NCI-H524 treated with DMSO at 0.1 percent for 48 hours (cell line): ENCODE results near the gene SLC5A3.

ENCODE experiments used
- DNase-seq: peaks from one replicate; lab custom pipeline; 2025; lab: John Stamatoyannopoulos, UW

SLC5A3 gene

DNA sequence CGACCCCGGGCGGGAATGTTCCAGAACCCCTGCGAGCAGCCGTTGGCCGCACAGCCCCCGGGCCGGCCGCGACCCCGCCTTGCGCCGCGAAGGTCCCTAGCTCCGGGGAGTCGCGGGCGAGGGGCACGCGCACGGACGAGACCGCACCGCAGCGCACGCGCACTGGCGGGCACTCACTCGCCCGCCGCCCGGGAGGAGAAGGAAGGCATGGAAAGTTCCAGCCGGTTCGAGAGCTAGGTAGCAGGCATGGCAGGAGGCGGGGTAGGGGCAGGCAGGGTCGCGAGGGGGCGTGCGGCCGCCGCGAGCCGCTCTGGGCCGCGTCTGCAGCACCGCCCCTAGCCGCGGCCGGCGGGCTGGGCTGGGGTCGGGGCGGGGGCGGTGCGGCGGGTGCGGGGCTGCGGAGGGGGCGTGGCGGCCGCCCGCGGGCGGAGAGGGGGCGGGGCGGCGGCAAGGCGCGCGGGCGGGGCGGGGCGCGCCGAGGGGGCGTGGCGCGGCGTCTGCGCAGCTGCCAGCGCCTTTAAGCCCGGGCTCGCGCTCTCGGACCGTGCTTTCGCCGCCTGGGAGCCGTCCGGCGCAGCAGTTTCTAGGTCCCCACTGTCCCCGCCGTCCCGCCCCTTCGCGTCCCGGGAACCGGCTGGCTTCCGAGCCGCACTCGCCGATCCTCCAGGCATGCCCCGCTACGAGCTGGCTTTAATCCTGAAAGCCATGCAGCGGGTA, at the start of gene SLC5A3, which contains the start of gene MRPS6:
Gene SLC5A3 (plus strand): TSS at position 547 of the 717 bp plus-strand sequence. CDS start 21,621 bp downstream, outside the sequence.
Gene MRPS6 (plus strand): TSS at position 547 of the 717 bp plus-strand sequence. CDS start 123 bp downstream, at position 670.
- no peak for DNase-seq

DNA sequence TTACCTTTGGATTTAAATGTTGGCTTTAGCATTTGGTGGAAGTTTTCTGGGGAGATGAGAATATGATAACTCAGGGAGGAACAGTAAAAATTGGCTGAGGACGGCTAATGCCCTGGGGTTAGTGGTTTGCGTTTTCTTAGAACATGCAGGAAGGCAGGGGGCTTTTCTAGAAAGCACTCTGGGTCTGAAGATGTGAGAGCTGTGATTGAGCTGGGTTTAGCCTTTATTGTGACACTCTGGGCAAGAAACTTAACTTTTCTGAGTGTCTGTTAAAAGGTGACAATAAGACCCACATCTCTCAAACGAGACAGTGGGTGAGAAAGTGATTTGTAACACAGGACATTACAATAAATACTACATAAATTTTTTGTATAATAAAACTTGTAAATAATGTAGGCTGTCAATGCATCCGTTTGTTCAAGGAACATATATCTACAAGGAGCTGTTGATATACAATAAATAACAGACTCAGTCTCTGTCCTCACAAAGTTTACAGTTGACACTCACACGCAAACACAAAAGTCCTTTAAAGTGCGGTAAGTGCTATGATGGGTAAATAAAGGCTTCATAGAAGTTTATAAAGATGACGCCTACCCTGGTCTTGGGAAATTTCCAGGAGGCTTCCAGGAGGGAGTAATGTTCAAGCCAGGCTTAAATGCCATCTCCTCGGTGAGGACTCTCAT, 49.5 kb upstream of the SLC5A3 start:
- DNase-seq: no peak

DNA sequence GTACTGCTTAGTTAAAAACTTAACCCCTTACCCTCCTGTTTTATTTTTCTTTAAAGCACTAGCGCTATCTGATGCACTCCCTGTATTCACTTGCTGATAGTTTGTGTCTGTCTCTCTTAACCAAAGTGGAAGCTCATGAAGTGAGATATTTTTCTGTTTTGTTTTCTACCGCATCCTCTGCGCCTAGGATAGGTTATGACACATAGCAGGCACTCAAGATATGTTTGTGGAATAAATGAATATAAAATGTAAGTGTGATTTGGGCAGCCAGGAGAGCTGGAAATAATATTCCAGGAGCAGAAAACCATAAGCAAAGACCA, 49.0 kb upstream of the SLC5A3 start:
- DNase-seq: no peak

DNA sequence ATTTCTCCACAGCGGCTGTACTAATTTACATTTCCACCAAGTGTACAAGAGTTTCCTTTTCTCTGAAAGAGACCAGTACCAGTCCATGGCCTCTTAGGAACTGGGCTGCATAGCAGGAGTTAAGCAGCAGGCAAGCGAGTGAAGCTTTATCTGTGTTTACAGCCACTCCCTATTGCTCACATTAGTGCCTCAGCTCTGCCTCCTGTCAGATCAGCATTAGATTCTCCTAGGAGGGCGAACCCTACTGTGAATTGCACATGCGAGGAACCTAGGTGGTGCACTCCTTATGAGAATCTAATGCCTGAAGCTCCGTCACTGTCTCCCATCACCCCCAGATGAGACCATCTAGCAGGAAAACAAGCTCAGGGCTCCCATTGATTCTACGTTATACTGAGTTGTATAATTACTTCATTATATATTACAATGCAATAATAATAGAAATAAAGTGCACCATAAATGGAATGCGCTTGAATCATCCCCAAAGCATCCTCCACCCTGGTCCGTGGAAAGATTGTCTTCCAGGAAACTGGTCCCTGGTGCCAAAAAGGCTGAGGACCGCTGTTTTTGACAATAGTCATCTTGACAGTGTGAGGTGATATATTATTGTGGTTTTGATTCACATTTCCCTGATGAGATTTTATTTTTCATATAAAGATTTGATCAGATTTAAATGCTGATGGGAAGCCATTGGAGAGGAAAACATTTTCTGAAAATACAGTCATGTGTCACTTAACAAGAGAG, 45.5 kb upstream of the SLC5A3 start:
- DNase-seq: no peak

DNA sequence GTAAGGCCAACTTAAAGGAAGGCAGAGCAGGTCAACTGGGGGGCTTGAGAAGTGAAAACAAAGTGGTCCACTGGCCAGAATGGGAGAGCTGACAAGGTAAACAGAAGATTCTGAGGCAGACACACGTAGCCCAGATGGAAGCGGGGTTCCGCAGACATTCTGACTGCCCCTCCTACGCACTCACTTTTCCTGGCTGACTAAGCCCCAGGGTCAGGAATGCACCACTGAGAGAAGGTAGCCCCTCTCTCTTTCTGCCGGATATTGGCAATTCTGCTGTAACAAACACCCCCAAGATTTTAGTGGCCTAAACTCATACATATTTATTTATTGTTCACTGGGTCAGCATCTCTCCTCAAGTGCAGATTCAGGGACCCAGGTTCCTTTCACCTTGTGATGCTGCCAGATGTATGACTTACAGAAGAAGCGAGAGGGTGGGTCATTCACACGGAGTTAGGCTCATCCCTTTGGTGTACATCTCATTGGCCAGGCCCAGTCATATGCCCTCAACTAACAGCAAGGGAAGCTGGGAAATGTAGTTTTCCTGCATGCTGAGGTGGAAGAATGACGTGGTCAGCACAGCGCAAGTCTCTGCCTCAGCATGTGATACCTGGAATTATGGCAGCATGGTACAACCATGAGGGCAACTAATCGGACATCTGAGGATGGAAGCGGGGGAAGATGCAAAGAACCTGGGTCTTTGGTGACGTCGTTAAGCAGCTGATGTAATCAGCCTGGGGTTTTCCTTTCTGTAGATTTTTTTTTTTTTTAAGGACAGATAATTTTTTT, 43.4 kb upstream of the SLC5A3 start:
- DNase-seq: no peak

DNA sequence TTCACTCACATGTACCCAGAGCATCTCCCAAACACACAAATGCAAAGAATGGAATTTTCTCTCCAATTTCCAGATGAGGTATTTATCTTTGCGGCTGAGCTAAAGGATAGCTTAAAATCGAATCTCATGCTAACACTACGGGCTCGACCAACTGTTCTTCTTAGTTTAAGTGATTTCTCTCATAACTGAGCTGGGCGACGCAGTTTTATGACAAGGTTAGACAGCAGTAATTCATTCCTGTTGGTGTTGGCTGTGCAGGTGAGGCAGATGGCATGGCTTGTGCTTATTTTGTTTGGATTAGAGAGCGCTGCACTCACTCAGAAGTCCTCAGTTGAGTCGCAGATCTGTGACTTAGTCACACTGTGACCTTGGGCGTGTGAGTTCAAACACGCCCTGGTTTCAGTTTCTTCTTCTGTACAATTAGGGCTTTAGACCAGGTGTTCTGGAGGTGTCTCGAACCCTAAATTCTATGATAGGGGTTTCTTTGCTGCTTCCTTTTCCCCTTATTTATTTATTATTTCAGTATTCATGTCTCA, 41.5 kb upstream of the SLC5A3 start:
- no peak for DNase-seq

DNA sequence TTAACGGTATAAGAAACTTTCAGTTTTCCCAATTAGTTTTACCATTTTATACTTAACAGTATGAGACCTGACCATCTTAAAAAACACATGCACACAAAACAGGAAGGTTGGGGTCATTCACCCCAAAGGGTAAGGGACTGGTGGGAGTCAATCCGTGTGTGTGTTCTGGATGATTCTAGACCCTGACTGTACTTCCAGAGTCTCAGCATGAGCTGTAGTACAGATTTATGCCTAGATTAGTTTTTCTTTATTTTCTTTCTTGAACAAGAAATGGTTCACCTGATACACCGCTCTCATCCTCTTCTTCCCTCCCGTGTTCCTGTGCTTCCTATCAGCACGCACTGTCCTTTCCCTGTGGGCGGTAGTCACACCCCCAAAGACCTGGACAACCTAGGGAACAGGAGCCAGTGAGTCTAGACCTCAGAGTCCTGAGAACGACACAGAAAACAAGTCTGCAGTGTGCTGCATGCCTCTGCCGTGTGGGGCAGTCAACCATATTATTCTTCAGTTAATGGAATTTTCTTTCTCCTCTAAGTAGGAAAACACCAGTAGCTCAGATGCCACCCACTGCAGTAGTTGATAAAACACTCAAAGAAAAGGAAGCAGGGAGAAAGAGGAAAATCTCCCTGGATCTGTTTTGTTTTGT, 38.9 kb upstream of the SLC5A3 start:
- no peak for DNase-seq

DNA sequence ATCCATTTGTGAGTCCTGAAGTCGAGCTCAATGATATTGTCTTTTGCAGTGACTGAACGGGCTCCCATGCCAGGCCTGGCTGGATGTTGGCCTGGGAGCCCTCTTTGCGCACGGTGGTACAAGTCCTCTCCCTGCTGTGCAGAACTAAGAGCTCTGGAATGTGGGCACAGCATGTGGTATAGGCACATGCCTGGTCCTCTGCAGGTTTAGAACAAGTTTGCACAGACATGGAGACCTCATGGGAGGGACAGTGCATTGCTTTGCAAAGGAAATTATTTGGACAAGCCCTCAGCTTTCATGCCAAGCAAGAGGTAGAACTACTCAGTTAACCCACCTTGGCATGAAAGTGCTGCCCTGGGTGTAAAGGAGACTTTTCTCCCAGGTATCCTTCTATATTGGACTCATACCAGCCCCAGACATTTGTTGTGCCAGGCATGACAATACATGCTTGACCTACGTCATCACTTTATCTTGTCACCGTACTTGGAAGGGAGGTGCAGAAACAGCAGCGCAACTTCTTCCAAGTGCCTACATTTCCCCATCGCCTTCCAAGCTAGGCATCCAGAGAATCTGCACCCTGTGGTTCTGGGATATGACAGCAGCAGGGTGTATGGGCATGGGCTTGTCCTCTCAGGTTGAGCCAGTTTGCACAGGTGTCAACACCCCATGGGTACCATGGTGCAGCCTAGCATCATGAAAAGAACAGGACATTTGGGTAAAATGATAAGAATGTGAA, 37.6 kb upstream of the SLC5A3 start:
- DNase-seq: no peak

DNA sequence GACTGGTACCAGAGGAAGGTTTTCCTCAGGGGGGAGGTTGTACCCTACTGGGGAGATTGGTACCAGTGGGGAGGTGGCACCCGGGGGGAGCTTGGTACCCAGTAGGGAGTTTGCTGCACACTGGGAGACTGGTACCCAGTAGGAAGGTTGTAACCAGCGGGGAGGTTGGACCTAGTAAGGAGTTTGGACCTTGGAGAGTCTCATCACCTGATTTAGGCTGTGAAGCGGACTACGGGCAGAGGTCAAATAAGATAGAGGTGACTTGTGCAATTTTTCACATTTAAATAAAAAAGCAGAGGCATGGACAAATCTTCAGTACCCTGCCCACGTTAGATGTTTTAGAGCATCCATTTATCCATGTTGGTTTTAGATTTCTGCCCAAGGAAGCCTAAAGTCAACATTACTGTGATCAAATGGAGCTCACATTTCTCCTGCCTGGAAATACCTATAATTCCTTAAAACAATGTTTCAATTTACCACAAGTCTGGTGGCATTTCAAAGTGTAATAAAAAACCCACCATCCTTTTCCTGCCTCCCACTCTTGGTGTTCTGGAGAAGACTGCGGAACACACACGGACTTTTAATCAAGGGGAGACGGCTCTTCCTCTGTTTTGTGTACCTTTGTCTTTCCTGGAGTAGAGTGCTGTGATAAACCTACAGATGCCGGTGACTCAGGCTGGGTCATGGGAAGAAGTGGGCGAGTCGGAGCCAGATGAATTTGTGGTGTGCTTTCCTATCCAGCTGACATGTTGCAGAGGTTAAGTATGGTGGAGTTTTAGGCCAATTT, 36.2 kb upstream of the SLC5A3 start:
- DNase-seq: no peak

DNA sequence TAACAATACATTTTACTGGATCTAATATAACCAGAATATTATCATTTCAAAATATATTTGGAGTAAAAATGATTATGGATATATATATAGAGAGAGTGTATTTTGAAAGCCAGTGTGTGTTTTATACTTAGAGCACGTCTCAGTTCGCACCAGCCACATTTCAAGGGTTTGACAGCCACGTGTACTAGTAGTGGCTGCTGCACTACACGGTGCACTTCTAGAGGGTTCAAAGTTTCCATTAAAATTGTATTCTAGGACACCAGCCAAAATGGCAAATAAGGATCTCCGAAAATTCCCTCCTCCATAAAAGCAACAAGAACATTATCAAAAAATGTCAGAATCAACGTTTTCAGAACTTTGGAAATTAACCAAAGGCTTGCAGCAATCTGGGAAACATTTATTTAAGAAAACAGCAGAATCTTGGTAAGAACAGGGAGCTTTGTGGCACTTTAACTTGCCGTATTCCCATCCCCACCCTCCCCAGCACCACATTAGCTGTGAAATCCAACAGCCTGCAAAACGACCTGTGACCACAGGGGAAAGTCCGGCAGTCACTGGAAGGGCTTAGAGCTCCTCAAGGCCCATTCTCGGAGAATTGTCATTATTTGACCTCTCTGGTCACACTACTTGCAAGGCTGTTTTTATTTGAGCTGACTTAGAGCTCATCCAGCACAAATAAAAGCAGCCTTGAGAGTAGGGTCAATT, 33.5 kb upstream of the SLC5A3 start:
- DNase-seq: no peak

DNA sequence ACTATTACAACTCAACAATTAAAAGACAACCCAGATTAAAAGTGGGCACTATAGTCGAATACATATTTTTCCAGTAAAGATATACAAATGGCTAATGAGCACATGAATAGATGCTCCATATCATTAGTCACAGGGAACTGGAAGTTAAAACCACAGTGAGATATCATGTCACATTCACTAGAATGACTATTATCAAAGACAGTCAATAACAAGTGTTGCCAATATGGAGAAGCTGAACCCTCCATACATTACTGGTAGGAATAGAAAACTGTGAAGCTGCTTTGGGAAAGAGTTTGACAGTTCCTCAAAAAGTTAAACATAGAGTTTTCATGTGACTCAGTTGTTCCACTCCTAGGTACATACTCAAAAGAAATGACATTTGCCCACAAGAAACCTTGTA, 30.6 kb upstream of the SLC5A3 start:
- DNase-seq: no peak

DNA sequence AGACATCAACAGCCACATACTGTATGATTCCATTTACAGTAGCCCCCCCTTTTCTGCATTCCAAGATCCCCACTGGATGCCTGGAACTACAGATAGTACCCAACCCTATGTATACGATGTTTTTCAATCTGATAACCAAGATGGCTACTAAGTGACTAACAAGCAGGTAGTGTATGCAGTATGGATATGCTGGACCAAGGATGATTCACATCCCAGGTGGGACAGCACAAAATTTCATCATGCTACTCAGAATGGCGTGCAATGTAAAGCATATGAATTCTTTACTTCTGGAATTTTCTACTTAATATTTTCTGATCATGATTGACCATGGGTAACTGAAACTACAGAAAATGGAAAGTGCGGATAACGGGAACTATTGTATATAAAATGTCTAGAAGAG, 30.0 kb upstream of the SLC5A3 start:
- no peak for DNase-seq

DNA sequence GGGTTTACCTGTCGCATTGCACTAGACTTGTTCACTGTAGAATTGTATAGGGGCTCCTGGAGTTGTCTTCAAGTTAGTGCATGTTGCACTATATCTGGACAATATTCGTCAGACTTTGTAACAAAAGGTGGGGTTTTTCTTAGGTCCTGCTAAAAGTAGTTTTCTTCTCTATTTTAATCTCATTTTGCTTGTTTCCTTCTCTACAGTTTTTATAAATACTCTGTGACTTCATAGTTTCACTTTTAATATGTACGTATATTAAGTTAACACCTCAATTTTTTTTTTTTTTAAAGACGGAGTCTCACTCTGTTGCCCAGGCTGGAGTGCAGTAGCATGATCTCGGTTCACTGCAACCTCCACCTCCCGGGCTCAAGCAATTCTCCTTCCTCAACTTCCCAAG, 26.5 kb upstream of the SLC5A3 start:
- no peak for DNase-seq

DNA sequence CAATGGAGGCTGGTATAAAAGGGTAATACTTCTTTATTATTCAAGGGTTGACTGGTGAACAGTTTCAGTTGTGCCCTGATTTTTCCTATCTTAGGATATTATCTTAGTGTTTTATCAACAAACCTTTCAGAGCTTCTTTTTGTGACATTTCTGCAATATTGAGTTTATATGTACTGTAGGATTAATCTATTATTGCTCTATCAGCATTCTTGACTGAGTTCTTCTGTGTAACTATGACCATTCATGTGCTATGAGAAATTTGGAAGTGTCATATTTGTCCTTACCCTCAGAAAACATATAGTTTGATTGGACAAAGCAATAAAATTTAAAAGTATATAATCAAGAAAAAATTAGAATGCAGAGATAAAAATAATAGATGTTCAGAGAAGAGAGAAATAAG, 25.5 kb upstream of the SLC5A3 start:
- no peak for DNase-seq

DNA sequence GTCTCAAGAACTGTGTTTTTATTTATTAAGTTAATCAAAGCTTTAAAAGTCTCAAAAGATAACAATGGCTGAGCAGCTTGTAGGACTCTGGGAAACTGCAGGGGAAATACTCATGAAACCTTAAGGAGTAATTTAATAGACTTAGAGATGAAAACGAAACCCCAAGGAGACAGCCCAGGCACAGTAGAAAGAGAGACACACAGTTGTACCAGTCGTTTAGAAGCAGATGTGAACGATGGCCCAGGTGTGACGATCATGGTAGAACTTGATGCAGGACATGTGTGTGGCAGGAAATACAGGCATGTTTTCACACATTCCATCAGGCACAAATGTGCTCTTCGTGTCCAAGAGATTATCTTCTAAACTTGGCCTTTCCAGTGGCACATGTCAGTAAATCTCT, 21.2 kb upstream of the SLC5A3 start:
- DNase-seq: no peak

DNA sequence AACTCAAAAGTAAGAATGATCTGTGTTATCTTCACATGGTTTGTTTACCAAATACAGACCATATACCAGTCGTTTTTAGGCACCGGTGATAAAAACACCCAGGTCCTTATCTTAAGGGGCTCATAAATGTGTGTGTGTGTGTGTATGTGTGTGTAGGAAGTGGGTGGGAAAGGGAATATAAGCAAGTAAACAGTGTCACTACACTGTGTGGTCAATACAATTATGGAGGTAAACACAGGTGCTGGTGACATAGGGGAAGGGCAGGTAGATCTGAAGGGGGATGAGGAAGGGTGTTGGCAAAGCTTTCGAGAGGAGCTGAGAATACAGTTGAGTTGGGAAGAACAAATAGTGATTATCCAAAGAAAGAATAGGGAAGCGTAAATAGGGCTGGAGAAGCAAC, 19.1 kb upstream of the SLC5A3 start:
- no peak for DNase-seq

DNA sequence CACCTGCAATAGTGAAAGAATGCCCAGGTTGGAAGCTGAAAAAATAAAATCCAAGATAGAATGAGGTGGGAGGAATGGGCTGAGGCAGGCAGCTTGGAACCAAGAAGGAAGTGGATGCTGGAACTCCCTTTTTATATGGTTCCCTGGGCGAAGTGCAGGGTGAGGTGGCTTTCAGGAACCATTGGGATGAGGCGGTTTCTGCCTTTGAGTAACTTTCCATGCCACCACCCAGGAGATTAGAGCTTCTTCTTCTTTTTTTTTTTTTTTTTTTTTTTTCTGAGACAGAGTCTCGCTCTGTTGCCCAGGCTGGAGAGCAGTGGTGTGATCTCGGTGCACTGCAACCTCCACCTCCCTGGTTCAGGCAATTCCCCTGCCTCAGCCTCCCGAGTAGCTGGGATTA, 17.8 kb upstream of the SLC5A3 start:
- no peak for DNase-seq

DNA sequence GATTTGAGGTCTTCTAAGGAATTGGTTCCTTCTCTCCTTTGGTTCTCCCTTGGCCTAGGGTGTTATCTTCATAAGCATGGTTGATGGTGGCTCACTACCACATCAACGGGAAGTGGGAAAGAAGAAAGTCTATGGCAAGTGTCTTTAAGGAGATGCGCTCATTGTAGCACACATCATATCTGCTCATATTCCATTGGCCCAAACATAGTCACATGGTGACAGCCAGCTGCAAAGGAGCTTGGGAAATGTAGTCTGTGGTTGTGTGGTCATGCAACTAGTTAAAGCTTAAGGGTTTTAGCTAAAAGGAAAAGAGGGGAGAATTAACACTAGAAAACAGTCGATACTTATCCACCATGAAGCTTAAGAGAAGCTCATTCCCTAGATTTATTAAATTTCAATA, 11.4 kb upstream of the SLC5A3 start:
- no peak for DNase-seq

DNA sequence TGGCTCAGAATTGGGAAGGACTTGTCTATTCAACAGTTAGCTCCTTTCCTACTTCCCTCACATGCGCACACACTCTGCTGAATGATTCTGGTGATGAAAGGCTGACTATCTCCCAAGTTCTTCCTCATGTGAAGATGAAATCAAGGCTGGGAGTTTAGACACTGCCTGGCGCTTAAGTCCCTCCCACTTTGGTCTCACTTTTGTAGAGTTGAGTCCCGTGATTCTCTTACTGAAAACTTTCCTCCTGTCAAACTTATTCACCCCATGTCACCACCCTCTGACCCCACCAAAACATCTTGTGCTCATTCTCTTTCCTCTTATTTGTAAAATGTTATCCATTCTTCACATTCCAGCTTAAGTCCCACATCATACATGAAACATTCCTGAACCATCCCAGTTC, 8.4 kb upstream of the SLC5A3 start:
- no peak for DNase-seq
